Measurements from ENCODE around the gene C3orf70.

C3orf70 gene, protein sequence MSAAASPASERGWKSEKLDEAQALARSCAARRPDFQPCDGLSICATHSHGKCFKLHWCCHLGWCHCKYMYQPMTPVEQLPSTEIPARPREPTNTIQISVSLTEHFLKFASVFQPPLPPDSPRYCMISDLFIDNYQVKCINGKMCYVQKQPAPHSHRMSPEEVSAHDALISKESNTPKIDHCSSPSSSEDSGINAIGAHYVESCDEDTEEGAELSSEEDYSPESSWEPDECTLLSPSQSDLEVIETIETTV

DNA sequence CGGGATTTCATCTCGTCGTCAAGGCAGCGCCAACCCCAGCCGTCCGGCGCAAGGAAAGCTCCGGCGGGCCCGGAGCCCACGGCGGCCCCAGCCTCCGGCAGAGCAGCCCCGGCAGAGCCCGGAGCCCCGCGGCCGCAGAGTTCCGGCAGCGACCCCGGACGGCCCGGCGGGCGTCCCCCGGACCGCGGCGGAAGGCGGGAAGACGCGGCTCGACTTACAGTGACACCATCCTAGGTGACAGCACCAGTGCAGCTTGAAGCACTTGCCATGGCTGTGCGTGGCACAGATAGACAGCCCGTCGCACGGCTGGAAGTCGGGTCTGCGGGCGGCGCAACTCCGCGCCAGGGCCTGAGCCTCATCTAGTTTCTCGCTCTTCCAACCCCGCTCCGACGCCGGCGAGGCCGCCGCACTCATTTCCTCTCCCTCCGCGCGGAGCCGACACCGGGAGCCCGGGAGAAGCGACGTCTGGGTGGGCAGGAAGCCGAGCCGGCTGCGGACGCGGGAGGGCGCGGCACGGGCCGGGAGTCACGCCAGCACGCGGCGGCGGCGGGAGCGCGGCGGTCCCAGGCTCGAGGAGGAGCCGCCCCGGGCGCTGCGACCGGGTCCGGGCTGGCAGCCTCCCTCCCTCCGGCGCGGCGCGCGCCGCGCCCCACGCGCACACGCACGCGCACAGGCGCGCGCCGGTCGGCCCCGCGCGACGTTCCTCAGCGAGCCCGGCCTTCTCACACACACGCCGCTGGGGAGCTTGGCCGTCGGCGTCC, at the start of gene C3orf70:
C3orf70 (minus strand) TSS at position 651 of the 761 bp plus-strand sequence; CDS start at position 414, 237 bp downstream.
- no peak within 1 kb of the TSS for H3K27ac ChIP-seq (ENCODE audit: low read length)
- no peaks in the 10 kb centered on the region for H3K9me3 ChIP-seq (ENCODE audit: insufficient read depth, low read depth, low read length)
- H3K4me1 ChIP-seq (ENCODE audit: insufficient read depth, low read length): peaks cover 6% of the 10 kb centered on the region; the same call in 1 of the 2 replicates
- peak within 1 kb of the TSS; percentile 82 for H3K4me3 ChIP-seq (ENCODE audit: low read length)
- H3K36me3 ChIP-seq (ENCODE audit: insufficient read depth, low read depth, low read length): no peaks in the 10 kb centered on the region
- H3K27me3 ChIP-seq (ENCODE audit: insufficient read depth, low read length): peaks cover 50% of the 10 kb centered on the region
- H3K9ac ChIP-seq (ENCODE audit: low read depth, low read length): peak within 1 kb of the TSS; percentile 76; the same call in 1 of the 2 replicates

DNA sequence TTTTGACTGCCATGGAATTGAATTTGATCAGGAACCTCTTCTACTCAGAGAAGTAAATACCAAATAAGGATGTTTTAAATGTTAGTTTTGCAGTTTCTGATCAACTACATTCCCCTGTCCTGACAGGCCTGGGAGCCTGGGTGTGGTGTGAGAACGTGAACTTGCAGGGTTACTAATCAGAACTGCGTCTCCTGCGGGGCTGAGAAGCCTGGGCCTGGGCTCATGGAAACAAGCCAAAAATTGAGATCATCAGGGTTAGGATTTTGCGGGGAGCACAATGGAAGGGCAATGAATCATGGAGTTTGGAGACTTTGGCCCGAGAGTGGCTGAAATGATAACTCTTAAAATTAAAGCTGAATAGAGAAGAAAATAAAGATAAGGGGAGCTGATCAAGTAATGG, 47.8 kb upstream of the C3orf70 start:
- Histone ChIP-seq H3K4me3 (ENCODE audit: low read length) (no peak overlapping the region), H3K27me3 (ENCODE audit: insufficient read depth, low read length) (no peaks in the 10 kb centered on the region), H3K9ac (ENCODE audit: low read depth, low read length) (no peak overlapping the region), H3K4me1 (ENCODE audit: insufficient read depth, low read length) (no peaks in the 10 kb centered on the region), H3K27ac (ENCODE audit: low read length) (no peak overlapping the region), H3K9me3 (ENCODE audit: insufficient read depth, low read depth, low read length) (no peaks in the 10 kb centered on the region), H3K36me3 (ENCODE audit: insufficient read depth, low read depth, low read length) (no peaks in the 10 kb centered on the region)

DNA sequence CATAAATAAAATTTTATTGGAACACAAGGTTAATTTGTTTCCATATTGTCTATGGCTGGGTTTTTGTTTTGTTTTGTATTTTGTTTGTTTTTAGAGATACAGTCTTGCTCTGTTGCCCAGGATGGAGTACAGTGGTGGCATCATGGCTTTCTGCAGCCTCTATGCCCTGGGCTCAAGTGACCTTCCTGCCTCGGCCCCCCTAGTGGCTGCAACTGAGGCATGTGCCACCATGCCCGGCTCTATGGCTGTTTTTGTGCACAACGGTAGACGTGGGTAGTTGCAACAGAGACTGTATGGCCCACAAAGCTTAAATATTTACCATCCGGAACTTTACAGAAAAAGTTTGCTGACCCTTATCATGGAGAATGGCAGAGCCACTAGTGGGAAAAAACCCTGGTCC, 46.8 kb upstream of the C3orf70 start:
- H3K4me3 ChIP-seq (ENCODE audit: low read length): no peak overlapping the region
- no peaks in the 10 kb centered on the region for H3K27me3 ChIP-seq (ENCODE audit: insufficient read depth, low read length)
- H3K4me1 ChIP-seq (ENCODE audit: insufficient read depth, low read length): no peaks in the 10 kb centered on the region
- no peaks in the 10 kb centered on the region for H3K9me3 ChIP-seq (ENCODE audit: insufficient read depth, low read depth, low read length)
- no peak overlapping the region for H3K27ac ChIP-seq (ENCODE audit: low read length)
- H3K9ac ChIP-seq (ENCODE audit: low read depth, low read length): no peak overlapping the region
- H3K36me3 ChIP-seq (ENCODE audit: insufficient read depth, low read depth, low read length): no peaks in the 10 kb centered on the region

DNA sequence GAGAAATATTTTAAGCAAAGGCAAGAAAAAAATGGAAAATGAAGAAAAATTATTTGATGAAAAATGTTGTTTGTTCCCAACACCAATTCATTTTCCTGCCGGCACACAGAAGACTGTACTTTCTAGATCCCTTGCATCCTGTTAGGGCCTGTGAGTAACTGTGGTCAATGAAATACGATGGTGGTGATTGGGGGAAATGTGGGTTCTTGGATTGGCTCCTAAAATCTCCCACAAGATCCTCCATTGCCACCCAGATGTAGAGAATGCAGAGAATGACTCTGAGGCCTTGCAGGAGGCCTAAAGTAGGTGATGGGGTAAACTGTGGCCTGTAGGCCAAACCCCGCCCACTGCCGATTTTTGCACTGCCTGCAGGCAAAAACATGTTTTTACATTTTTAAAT, 46.3 kb upstream of the C3orf70 start:
- Histone ChIP-seq H3K4me1 (ENCODE audit: insufficient read depth, low read length) (no peaks in the 10 kb centered on the region), H3K27me3 (ENCODE audit: insufficient read depth, low read length) (no peaks in the 10 kb centered on the region), H3K27ac (ENCODE audit: low read length) (no peak overlapping the region), H3K4me3 (ENCODE audit: low read length) (no peak overlapping the region), H3K9ac (ENCODE audit: low read depth, low read length) (no peak overlapping the region), H3K9me3 (ENCODE audit: insufficient read depth, low read depth, low read length) (no peaks in the 10 kb centered on the region), H3K36me3 (ENCODE audit: insufficient read depth, low read depth, low read length) (no peaks in the 10 kb centered on the region)

DNA sequence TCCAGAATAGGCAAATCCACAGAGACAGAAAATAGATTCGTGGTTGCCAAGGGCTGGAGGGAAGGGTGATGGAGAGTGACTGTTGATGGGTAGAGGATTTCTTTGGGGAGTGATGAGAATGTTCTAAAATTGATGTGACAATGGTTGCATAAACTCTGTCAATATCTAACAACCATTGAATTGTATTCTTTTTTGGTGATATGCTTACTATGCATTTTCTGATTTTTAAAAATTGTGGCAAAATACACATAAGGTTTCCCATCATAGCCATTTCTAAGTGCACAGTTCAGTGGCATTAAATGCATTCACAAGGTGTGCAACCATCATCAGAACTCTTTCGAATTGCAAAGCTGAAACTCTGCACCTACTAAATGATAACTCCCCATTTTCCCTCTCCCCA, 44.2 kb upstream of the C3orf70 start:
- Histone ChIP-seq H3K4me1 (ENCODE audit: insufficient read depth, low read length) (no peaks in the 10 kb centered on the region), H3K27ac (ENCODE audit: low read length) (no peak overlapping the region), H3K4me3 (ENCODE audit: low read length) (no peak overlapping the region), H3K9ac (ENCODE audit: low read depth, low read length) (no peak overlapping the region), H3K9me3 (ENCODE audit: insufficient read depth, low read depth, low read length) (no peaks in the 10 kb centered on the region), H3K36me3 (ENCODE audit: insufficient read depth, low read depth, low read length) (no peaks in the 10 kb centered on the region), H3K27me3 (ENCODE audit: insufficient read depth, low read length) (no peaks in the 10 kb centered on the region)

DNA sequence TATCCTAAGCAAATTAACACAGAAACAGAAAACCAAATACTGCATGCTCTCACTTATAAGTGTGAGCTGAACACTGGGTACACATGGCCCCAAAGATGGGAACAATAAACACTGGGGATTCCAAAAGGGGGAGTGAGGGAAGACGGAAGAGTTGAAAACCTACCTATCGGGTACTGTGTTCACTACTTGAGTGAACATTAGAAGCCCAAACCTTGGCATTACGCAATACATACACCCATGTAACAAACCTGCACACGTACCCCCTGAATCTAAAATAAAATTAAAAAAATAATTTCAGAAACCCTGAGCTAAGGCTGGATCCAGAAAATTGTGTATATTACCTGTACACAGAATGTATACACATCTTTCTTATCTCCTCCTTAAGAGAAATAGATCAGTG, 42.8 kb upstream of the C3orf70 start:
- Histone ChIP-seq H3K36me3 (ENCODE audit: insufficient read depth, low read depth, low read length) (no peaks in the 10 kb centered on the region), H3K27me3 (ENCODE audit: insufficient read depth, low read length) (no peaks in the 10 kb centered on the region), H3K9ac (ENCODE audit: low read depth, low read length) (no peak overlapping the region), H3K27ac (ENCODE audit: low read length) (no peak overlapping the region), H3K4me1 (ENCODE audit: insufficient read depth, low read length) (no peaks in the 10 kb centered on the region), H3K4me3 (ENCODE audit: low read length) (no peak overlapping the region), H3K9me3 (ENCODE audit: insufficient read depth, low read depth, low read length) (no peaks in the 10 kb centered on the region)

DNA sequence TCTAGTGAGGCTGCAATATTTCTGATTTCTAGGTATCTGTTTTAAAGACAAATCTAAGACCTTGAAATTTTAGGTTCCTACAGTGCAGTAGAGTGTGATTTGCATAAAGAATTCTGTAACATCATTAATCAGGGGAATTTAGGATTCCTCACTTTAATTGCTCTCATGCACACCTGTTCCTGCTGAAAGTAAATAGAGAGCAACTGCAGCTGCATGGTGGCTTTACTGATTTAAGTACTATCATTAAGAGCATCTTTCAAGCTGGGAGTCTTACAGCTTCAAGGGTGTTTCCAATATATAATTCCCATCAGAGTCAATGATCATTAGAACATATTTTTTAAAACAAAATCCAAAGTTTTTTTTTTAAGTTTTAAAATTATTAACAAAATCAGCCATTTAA, 36.0 kb upstream of the C3orf70 start:
- Histone ChIP-seq H3K9me3 (ENCODE audit: insufficient read depth, low read depth, low read length) (no peaks in the 10 kb centered on the region), H3K4me1 (ENCODE audit: insufficient read depth, low read length) (no peaks in the 10 kb centered on the region), H3K27ac (ENCODE audit: low read length) (no peak overlapping the region), H3K36me3 (ENCODE audit: insufficient read depth, low read depth, low read length) (no peaks in the 10 kb centered on the region), H3K27me3 (ENCODE audit: insufficient read depth, low read length) (no peaks in the 10 kb centered on the region), H3K9ac (ENCODE audit: low read depth, low read length) (no peak overlapping the region), H3K4me3 (ENCODE audit: low read length) (no peak overlapping the region)

DNA sequence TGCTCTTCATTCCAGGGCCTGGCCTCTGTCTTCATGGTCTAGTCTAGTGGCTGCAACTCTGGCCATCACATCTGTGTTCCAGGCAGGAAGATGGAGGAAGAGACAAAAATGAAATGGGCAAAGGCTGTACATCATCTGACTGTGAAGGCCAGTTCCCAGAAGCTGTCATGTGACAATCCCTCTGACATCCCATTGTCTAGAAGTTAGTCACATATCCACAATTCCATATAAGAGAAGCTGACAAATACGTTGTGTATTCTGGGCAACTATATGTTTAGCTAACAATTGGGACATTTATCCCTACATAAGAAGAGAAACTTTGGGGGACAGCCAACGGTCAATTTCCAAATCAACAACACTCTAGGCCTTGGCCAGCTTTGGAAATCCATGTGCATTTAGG, 34.5 kb upstream of the C3orf70 start:
- no peaks in the 10 kb centered on the region for H3K36me3 ChIP-seq (ENCODE audit: insufficient read depth, low read depth, low read length)
- H3K4me1 ChIP-seq (ENCODE audit: insufficient read depth, low read length): no peaks in the 10 kb centered on the region
- H3K27me3 ChIP-seq (ENCODE audit: insufficient read depth, low read length): no peaks in the 10 kb centered on the region
- no peak overlapping the region for H3K9ac ChIP-seq (ENCODE audit: low read depth, low read length)
- H3K9me3 ChIP-seq (ENCODE audit: insufficient read depth, low read depth, low read length): no peaks in the 10 kb centered on the region
- H3K4me3 ChIP-seq (ENCODE audit: low read length): no peak overlapping the region
- no peak overlapping the region for H3K27ac ChIP-seq (ENCODE audit: low read length)

DNA sequence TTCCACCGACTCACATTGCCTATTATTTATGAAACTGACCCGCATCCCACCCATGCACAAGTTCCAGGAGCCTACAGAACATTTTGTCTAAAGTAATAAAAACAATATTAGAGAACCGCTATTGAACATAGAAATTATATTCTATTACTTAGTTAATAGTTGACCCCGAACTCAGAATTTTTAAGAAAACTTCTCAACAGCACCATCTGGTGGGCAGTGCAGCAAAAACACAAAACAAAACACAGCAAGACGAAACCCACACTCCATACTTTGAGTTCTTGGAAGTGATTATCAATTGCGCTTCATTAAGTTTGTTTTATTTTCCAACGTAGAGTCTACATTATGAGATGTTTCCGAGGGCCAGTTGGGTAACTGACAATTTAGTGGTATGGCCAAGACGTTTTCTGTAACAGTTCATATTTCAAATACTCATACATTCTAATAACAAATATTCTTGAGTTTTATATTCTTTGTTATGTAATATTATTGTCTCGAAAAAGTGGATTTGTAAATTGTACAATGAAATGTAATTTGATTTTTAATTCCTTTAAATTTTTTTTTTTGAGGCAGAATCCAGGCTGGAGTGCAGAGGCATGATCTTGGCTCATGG, 24.0 kb upstream of the C3orf70 start:
- Histone ChIP-seq H3K9ac (ENCODE audit: low read depth, low read length) (no peak overlapping the region), H3K9me3 (ENCODE audit: insufficient read depth, low read depth, low read length) (no peaks in the 10 kb centered on the region), H3K27me3 (ENCODE audit: insufficient read depth, low read length) (no peaks in the 10 kb centered on the region), H3K4me1 (ENCODE audit: insufficient read depth, low read length) (peaks cover 13% of the 10 kb centered on the region; the same call in 1 of the 2 replicates), H3K4me3 (ENCODE audit: low read length) (no peak overlapping the region), H3K36me3 (ENCODE audit: insufficient read depth, low read depth, low read length) (no peaks in the 10 kb centered on the region), H3K27ac (ENCODE audit: low read length) (no peak overlapping the region)

DNA sequence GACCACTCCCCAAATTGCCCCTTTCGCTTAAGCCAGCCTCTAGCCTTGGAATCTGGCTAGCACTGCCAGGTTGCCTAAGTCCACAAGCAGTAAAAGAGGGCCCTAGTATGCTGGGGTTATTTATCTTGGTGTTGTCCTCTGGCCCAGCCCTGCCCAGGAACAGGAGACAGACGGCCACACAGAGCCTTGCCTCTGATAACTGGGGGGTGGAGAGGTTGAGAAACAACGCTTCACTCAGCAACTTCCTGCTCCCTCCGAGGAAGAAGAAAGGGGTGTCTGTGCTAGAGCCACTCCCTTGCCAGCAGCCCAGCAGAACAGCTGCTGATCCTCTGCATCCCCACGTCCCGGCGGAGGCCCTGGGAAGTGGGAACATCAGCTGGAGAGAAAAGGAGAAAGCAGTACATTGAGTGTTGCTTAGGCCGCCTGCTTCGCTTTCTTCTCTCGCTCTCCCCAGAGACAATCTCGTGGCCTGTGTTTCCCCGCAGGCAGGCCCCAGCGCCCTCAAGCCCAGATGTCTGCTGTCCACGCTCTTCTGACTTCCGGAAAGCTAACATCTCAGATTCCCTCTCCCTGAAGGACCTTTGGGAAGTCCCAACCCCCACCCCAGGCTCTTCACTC, 22.6 kb upstream of the C3orf70 start:
- peak overlapping the region; percentile 51 for H3K27ac ChIP-seq (ENCODE audit: low read length)
- peaks cover 13% of the 10 kb centered on the region; the same call in 1 of the 2 replicates for H3K4me1 ChIP-seq (ENCODE audit: insufficient read depth, low read length)
- no peaks in the 10 kb centered on the region for H3K27me3 ChIP-seq (ENCODE audit: insufficient read depth, low read length)
- H3K4me3 ChIP-seq (ENCODE audit: low read length): peak overlapping the region; percentile 34; the same call in 1 of the 2 replicates
- H3K9me3 ChIP-seq (ENCODE audit: insufficient read depth, low read depth, low read length): no peaks in the 10 kb centered on the region
- H3K9ac ChIP-seq (ENCODE audit: low read depth, low read length): peak overlapping the region; percentile 69
- H3K36me3 ChIP-seq (ENCODE audit: insufficient read depth, low read depth, low read length): no peaks in the 10 kb centered on the region

DNA sequence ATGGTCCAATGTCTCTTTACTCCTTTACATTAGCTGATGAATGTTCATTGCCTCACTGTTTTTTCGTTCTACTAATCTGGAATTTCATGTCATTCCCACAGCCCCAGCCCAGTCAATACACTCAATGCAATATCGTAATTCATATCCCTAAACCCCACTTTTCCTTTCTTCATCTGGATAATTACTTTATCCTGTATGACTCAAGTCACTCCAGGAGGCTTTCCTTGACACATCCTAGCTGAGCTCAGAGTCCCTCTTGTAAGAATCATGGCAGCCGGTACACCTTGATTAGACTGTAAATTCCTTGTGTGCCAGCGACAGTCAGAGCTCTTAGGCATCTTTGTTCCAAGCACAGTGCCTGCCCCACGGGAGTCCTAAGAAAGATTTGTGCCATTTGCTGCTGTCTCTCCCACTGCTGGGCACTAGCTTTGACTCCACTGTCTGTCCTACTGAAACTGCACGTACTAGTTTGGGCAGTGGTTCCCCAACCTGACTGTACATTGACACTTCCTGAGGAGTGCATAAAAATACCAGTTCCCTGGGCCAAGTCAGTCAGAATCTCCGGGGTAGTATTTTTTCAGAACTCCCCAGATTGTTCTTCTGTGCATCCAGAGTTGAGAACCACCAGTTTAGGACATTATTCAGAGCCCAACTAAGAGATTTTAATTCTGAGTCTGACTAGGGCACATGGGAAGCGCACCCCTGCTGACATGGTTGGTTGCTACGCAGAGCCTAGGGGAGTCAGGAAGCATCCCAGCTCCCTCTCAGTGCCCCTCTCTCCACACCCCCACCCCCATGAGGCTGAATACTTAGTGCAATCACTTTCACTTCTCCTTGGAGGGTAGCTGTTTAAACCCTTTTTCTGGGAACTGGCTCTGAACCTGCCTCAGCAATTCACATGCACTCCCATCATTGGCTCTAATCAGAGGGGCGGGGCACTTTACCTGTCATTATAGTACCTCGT, 19.5 kb upstream of the C3orf70 start:
- H3K36me3 ChIP-seq (ENCODE audit: insufficient read depth, low read depth, low read length): no peaks in the 10 kb centered on the region
- no peak overlapping the region for H3K4me3 ChIP-seq (ENCODE audit: low read length)
- no peak overlapping the region for H3K27ac ChIP-seq (ENCODE audit: low read length)
- no peak overlapping the region for H3K9ac ChIP-seq (ENCODE audit: low read depth, low read length)
- no peaks in the 10 kb centered on the region for H3K9me3 ChIP-seq (ENCODE audit: insufficient read depth, low read depth, low read length)
- peaks cover 13% of the 10 kb centered on the region; the same call in 1 of the 2 replicates for H3K4me1 ChIP-seq (ENCODE audit: insufficient read depth, low read length)
- H3K27me3 ChIP-seq (ENCODE audit: insufficient read depth, low read length): no peaks in the 10 kb centered on the region
